GM21786 (cell line): Measurements from ENCODE around the gene PODNL1.
"Not testable (repeated sequence)": the region's sequence is repeated elsewhere in the genome, so short reads cannot be mapped to it uniquely, and the experiment has no call there.

Source experiments
- ATAC-seq: cut with Tn5 transposase; IDR thresholded peaks from one replicate; pipeline ENCODE4 v1.9.1; 2021; ENCODE audit not compliant: unreplicated experiment

PODNL1 gene

GRCh38 chr19:13929340-13929739 is 8.9 kb downstream of the PODNL1 start:
- ATAC-seq: no peak

- no peak for ATAC-seq
Measured at GRCh38 chr19:13926715-13927114, 11.5 kb downstream of the PODNL1 start.

- no peak for ATAC-seq
Measured at GRCh38 chr19:13926010-13926409, 12.2 kb downstream of the PODNL1 start.

- ATAC-seq: no peak
Measured at GRCh38 chr19:13923194-13923987, 14.8 kb downstream of the PODNL1 start.

GRCh38 chr19:13922118-13922517 is 16.1 kb downstream of the PODNL1 start:
- not testable (repeated sequence) for ATAC-seq

- ATAC-seq: no peak
Measured at GRCh38 chr19:13920940-13921747, 17.1 kb downstream of the PODNL1 start.

GRCh38 chr19:13920524-13920923 is 17.7 kb downstream of the PODNL1 start:
- ATAC-seq: no peak

- ATAC-seq: no peak
Measured at GRCh38 chr19:13918726-13919411, 19.3 kb downstream of the PODNL1 start.

- no peak for ATAC-seq
Measured at GRCh38 chr19:13917888-13918406, 20.3 kb downstream of the PODNL1 start.

- ATAC-seq: no peak
Measured at GRCh38 chr19:13914777-13915176, 23.4 kb downstream of the PODNL1 start.

- ATAC-seq: no peak
Measured at GRCh38 chr19:13913352-13913751, 24.9 kb downstream of the PODNL1 start.

- ATAC-seq: no peak
Measured at GRCh38 chr19:13909430-13909829, 28.8 kb downstream of the PODNL1 start.

GRCh38 chr19:13908674-13909073 is 29.5 kb downstream of the PODNL1 start:
- ATAC-seq: no peak

- no peak for ATAC-seq
Measured at GRCh38 chr19:13906910-13907309, 31.3 kb downstream of the PODNL1 start.

GRCh38 chr19:13906521-13906904 is 31.7 kb downstream of the PODNL1 start:
- ATAC-seq: peak; percentile 32

- peak; percentile 82 for ATAC-seq
Measured at GRCh38 chr19:13905634-13906520, 32.3 kb downstream of the PODNL1 start, which contains the start of the genes BRME1 and CC2D1A. TSS of gene BRME1 (minus strand) at chr19:13906117. CDS start at chr19:13904892, 1,225 bp downstream. TSS of gene CC2D1A (plus strand) at chr19:13906201. CDS start at chr19:13906442, 241 bp downstream.

- no peak for ATAC-seq
Measured at GRCh38 chr19:13902993-13903555, 35.1 kb downstream of the PODNL1 start.

GRCh38 chr19:13899912-13900584 is 38.2 kb downstream of the PODNL1 start:
- ATAC-seq: no peak

GRCh38 chr19:13899393-13899792 is 38.8 kb downstream of the PODNL1 start:
- no peak for ATAC-seq
